ENCODE measurements around the gene DNAJC10. TPM values are rescaled to one million over a fixed set of nuclear protein-coding genes. Genes with fewer than 3 reads are reported as not detected.
"Not testable (repeated sequence)": the region's sequence is repeated elsewhere in the genome, so short reads cannot be mapped to it uniquely, and the experiment has no call there.

Gene DNAJC10
- polyA plus RNA-seq, 4 donors = 5.1 to 108 (median 18.9) TPM

DNA sequence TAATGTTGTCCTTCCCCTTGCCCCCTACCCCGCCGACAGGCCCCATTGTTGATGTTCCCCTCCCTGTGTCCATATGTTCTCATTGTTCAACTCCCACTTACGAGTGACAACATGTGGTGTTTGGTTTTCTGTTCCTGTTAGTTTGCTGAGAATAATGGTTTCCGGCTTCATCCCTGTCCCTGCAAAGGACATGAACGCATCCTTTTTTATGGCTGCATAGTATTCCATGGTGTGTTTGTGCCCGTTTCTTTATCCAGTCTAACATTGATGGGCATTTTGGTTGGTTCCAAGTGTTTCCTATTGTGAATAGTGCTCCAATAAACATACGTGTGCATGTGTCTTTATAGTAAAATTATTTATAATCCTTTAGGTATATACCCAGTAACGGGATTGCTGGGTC is 65.0 kb downstream of the DNAJC10 start:
- H3K9me3 ChIP-seq (ENCODE audit: control insufficient read depth in 2 of 2, insufficient read depth in 1 of 2, low read depth in 1 of 2, low read length in 1 of 2); H3K27ac ChIP-seq (ENCODE audit: low read depth in 1 of 3, low read length in 2 of 3); FAIRE-seq; H3K4me1 ChIP-seq (ENCODE audit: control insufficient read depth in 3 of 3, insufficient read depth in 2 of 3, low read depth in 1 of 3, low read length in 2 of 3); H3K27me3 ChIP-seq (ENCODE audit: control insufficient read depth in 3 of 3, insufficient read depth in 3 of 3, low read length in 3 of 3); H3K4me3 ChIP-seq (ENCODE audit: low read depth in 1 of 3, low read length in 3 of 3); DNase-seq; H3K36me3 ChIP-seq (ENCODE audit: control insufficient read depth in 3 of 3, insufficient read depth in 2 of 3, low read depth in 1 of 3, low read length in 3 of 3): not testable (repeated sequence)
- WGBS, 3 donors = 96 to 100% (median 98%) methylated on average over 8 of the region's 8 CpGs

- not testable (repeated sequence) for H3K9me3 ChIP-seq (ENCODE audit: control insufficient read depth in 2 of 2, insufficient read depth in 1 of 2, low read depth in 1 of 2, low read length in 1 of 2); H3K27me3 ChIP-seq (ENCODE audit: control insufficient read depth in 3 of 3, insufficient read depth in 3 of 3, low read length in 3 of 3); FAIRE-seq; H3K4me1 ChIP-seq (ENCODE audit: control insufficient read depth in 3 of 3, insufficient read depth in 2 of 3, low read depth in 1 of 3, low read length in 2 of 3); H3K36me3 ChIP-seq (ENCODE audit: control insufficient read depth in 3 of 3, insufficient read depth in 2 of 3, low read depth in 1 of 3, low read length in 3 of 3); H3K27ac ChIP-seq (ENCODE audit: low read depth in 1 of 3, low read length in 2 of 3); H3K4me3 ChIP-seq (ENCODE audit: low read depth in 1 of 3, low read length in 3 of 3); DNase-seq
- 79 to 87% (median 84%) methylated on average over 3 of the region's 3 CpGs for WGBS, 3 donors
Measured at GRCh38 chr2:182782686-182783085, 66.6 kb downstream of the DNAJC10 start.

- Histone ChIP-seq H3K27ac (ENCODE audit: low read depth in 1 of 3, low read length in 2 of 3) (no peak overlapping the region), H3K9me3 (ENCODE audit: control insufficient read depth in 2 of 2, insufficient read depth in 1 of 2, low read depth in 1 of 2, low read length in 1 of 2) (peaks cover 0 to 6% of the 10 kb centered on the region in 2 donors), H3K4me1 (ENCODE audit: control insufficient read depth in 3 of 3, insufficient read depth in 2 of 3, low read depth in 1 of 3, low read length in 2 of 3) (no peaks in the 10 kb centered on the region), H3K36me3 (ENCODE audit: control insufficient read depth in 3 of 3, insufficient read depth in 2 of 3, low read depth in 1 of 3, low read length in 3 of 3) (peaks cover 0 to 10% (median 0%) of the 10 kb centered on the region in 3 donors), H3K27me3 (ENCODE audit: control insufficient read depth in 3 of 3, insufficient read depth in 3 of 3, low read length in 3 of 3) (no peaks in the 10 kb centered on the region), H3K4me3 (ENCODE audit: low read depth in 1 of 3, low read length in 3 of 3) (no peak overlapping the region)
- DNase-seq = no peak
- FAIRE-seq = no peak
- WGBS, 3 donors = 87 to 93% (median 93%) methylated on average over 4 of the region's 4 CpGs
Measured at GRCh38 chr2:182784058-182784706, 68.1 kb downstream of the DNAJC10 start.

DNA sequence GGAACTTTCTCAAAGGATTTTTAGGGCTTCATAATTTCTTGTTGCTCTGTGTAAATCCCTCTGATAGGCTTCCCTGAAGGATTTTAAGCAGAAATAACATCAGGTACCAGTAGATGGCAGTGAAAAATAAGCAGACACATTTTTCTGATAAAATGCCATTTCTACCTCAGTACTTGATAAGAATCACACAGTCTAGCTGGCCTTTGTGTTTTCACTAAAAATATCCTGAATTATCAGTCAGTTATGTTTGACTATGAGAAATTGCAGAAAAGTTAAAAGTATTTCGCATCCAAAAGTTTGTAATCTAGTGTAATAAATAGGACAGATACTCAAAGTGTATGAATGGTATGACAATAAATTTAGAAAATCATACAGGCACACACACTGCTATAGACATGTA is 68.7 kb downstream of the DNAJC10 start:
- H3K36me3 ChIP-seq (ENCODE audit: control insufficient read depth in 3 of 3, insufficient read depth in 2 of 3, low read depth in 1 of 3, low read length in 3 of 3) = peaks cover 0 to 7% (median 0%) of the 10 kb centered on the region in 3 donors
- 80 to 89% (median 86%) methylated on average over 1 of the region's 1 CpG for WGBS, 3 donors
- FAIRE-seq = no peak
- no peaks in the 10 kb centered on the region for H3K27me3 ChIP-seq (ENCODE audit: control insufficient read depth in 3 of 3, insufficient read depth in 3 of 3, low read length in 3 of 3)
- DNase-seq = peak; percentile 7 to 45
- no peaks in the 10 kb centered on the region for H3K4me1 ChIP-seq (ENCODE audit: control insufficient read depth in 3 of 3, insufficient read depth in 2 of 3, low read depth in 1 of 3, low read length in 2 of 3)
- no peak overlapping the region for H3K27ac ChIP-seq (ENCODE audit: low read depth in 1 of 3, low read length in 2 of 3)
- no peak overlapping the region for H3K4me3 ChIP-seq (ENCODE audit: low read depth in 1 of 3, low read length in 3 of 3)
- H3K9me3 ChIP-seq (ENCODE audit: control insufficient read depth in 2 of 2, insufficient read depth in 1 of 2, low read depth in 1 of 2, low read length in 1 of 2) = peaks cover 0 to 6% of the 10 kb centered on the region in 2 donors

GRCh38 chr2:182792441-182792840 is 76.4 kb downstream of the DNAJC10 start:
- DNase-seq (no peak), FAIRE-seq (no peak)
- Histone ChIP-seq H3K4me1 (ENCODE audit: control insufficient read depth in 3 of 3, insufficient read depth in 2 of 3, low read depth in 1 of 3, low read length in 2 of 3) (no peaks in the 10 kb centered on the region), H3K9me3 (ENCODE audit: control insufficient read depth in 2 of 2, insufficient read depth in 1 of 2, low read depth in 1 of 2, low read length in 1 of 2) (no peaks in the 10 kb centered on the region), H3K27me3 (ENCODE audit: control insufficient read depth in 3 of 3, insufficient read depth in 3 of 3, low read length in 3 of 3) (no peaks in the 10 kb centered on the region), H3K36me3 (ENCODE audit: control insufficient read depth in 3 of 3, insufficient read depth in 2 of 3, low read depth in 1 of 3, low read length in 3 of 3) (no peaks in the 10 kb centered on the region), H3K4me3 (ENCODE audit: low read depth in 1 of 3, low read length in 3 of 3) (no peak overlapping the region), H3K27ac (ENCODE audit: low read depth in 1 of 3, low read length in 2 of 3) (no peak overlapping the region)
- 83 to 97% (median 92%) methylated on average over 2 of the region's 2 CpGs for WGBS, 3 donors

DNA sequence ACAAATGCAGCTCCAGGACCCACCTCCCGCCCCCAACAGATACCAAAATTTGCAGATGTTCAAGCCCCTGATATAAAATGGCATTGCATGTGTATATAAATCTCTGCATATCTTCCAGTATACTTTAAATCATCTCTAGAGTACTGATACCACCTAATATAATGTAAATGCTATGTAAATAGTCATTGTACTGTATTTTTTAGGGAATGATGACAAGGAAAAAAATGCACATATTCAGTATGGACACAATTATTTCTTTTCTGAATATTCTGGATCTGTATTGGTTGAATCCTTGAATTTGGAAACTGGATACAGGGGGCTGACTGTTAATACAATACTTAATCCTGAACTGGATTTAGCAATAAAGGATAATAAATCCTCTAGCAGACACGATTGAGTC is 82.7 kb downstream of the DNAJC10 start:
- Histone ChIP-seq H3K4me1 (ENCODE audit: control insufficient read depth in 3 of 3, insufficient read depth in 2 of 3, low read depth in 1 of 3, low read length in 2 of 3) (no peaks in the 10 kb centered on the region), H3K9me3 (ENCODE audit: control insufficient read depth in 2 of 2, insufficient read depth in 1 of 2, low read depth in 1 of 2, low read length in 1 of 2) (no peaks in the 10 kb centered on the region), H3K27ac (ENCODE audit: low read depth in 1 of 3, low read length in 2 of 3) (no peak overlapping the region), H3K27me3 (ENCODE audit: control insufficient read depth in 3 of 3, insufficient read depth in 3 of 3, low read length in 3 of 3) (no peaks in the 10 kb centered on the region), H3K36me3 (ENCODE audit: control insufficient read depth in 3 of 3, insufficient read depth in 2 of 3, low read depth in 1 of 3, low read length in 3 of 3) (no peaks in the 10 kb centered on the region), H3K4me3 (ENCODE audit: low read depth in 1 of 3, low read length in 3 of 3) (no peak overlapping the region)
- 57 to 75% (median 63%) methylated on average over 2 of the region's 2 CpGs for WGBS, 3 donors
- FAIRE-seq = no peak
- no peak for DNase-seq

- Histone ChIP-seq H3K4me3 (ENCODE audit: low read depth in 1 of 3, low read length in 3 of 3) (no peak overlapping the region), H3K4me1 (ENCODE audit: control insufficient read depth in 3 of 3, insufficient read depth in 2 of 3, low read depth in 1 of 3, low read length in 2 of 3) (no peaks in the 10 kb centered on the region), H3K27ac (ENCODE audit: low read depth in 1 of 3, low read length in 2 of 3) (no peak overlapping the region), H3K36me3 (ENCODE audit: control insufficient read depth in 3 of 3, insufficient read depth in 2 of 3, low read depth in 1 of 3, low read length in 3 of 3) (no peaks in the 10 kb centered on the region), H3K9me3 (ENCODE audit: control insufficient read depth in 2 of 2, insufficient read depth in 1 of 2, low read depth in 1 of 2, low read length in 1 of 2) (no peaks in the 10 kb centered on the region), H3K27me3 (ENCODE audit: control insufficient read depth in 3 of 3, insufficient read depth in 3 of 3, low read length in 3 of 3) (no peaks in the 10 kb centered on the region)
- DNase-seq (no peak), FAIRE-seq (no peak)
- 73 to 80% (median 80%) methylated on average over 5 of the region's 5 CpGs for WGBS, 3 donors
Measured at GRCh38 chr2:182804128-182804527, 88.1 kb downstream of the DNAJC10 start.

DNA sequence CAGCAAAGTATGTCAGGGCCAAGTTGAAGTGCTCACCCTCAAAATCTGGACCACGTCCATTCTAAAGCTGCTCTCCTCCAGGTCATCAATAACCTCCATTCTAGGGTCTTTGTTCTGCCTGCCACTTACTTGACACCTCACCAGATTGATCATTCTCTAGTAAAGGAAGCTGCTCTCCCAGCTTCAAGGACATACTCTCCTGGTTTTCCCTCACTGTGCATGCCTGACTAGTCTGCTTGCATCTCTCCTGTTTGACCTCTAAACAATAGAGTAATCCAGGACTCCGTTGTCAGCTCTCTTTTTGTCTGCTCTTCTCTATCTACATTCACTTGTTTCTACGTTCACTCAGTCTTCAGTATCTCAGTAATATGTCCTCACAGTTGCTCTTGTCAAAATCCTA is 91.3 kb downstream of the DNAJC10 start:
- Histone ChIP-seq H3K27me3 (ENCODE audit: control insufficient read depth in 3 of 3, insufficient read depth in 3 of 3, low read length in 3 of 3) (no peaks in the 10 kb centered on the region), H3K27ac (ENCODE audit: low read depth in 1 of 3, low read length in 2 of 3) (no peak overlapping the region), H3K4me3 (ENCODE audit: low read depth in 1 of 3, low read length in 3 of 3) (no peak overlapping the region), H3K4me1 (ENCODE audit: control insufficient read depth in 3 of 3, insufficient read depth in 2 of 3, low read depth in 1 of 3, low read length in 2 of 3) (no peaks in the 10 kb centered on the region), H3K9me3 (ENCODE audit: control insufficient read depth in 2 of 2, insufficient read depth in 1 of 2, low read depth in 1 of 2, low read length in 1 of 2) (no peaks in the 10 kb centered on the region), H3K36me3 (ENCODE audit: control insufficient read depth in 3 of 3, insufficient read depth in 2 of 3, low read depth in 1 of 3, low read length in 3 of 3) (no peaks in the 10 kb centered on the region)
- no peak for DNase-seq
- no peak for FAIRE-seq
- WGBS, 3 donors = 62 to 74% (median 74%) methylated on average over 3 of the region's 3 CpGs

DNA sequence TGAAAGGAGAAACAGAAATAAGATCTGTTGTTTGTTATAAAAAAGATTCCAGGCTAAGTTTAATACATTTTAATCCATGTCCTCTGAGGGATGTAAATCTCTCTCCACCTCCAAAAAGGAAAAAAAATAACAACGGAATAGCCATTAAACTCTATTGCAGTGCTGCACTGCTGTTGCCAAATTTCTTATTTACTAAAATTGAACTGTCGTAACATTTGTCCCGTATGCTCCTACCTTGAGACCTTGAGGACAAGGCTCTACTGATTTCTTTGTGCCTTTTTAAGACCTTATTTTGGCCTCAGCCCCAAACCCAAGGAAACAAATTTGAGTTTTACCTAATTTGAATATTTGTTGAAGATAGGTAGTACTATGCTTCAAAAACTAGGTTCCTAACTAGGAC is 94.0 kb downstream of the DNAJC10 start:
- Histone ChIP-seq H3K27ac (ENCODE audit: low read depth in 1 of 3, low read length in 2 of 3) (no peak overlapping the region), H3K4me1 (ENCODE audit: control insufficient read depth in 3 of 3, insufficient read depth in 2 of 3, low read depth in 1 of 3, low read length in 2 of 3) (no peaks in the 10 kb centered on the region)

More for the DNA sequence above, 94.0 kb downstream of the DNAJC10 start:
- Histone ChIP-seq H3K9me3 (ENCODE audit: control insufficient read depth in 2 of 2, insufficient read depth in 1 of 2, low read depth in 1 of 2, low read length in 1 of 2) (no peaks in the 10 kb centered on the region), H3K36me3 (ENCODE audit: control insufficient read depth in 3 of 3, insufficient read depth in 2 of 3, low read depth in 1 of 3, low read length in 3 of 3) (no peaks in the 10 kb centered on the region), H3K27me3 (ENCODE audit: control insufficient read depth in 3 of 3, insufficient read depth in 3 of 3, low read length in 3 of 3) (no peaks in the 10 kb centered on the region), H3K4me3 (ENCODE audit: low read depth in 1 of 3, low read length in 3 of 3) (no peak overlapping the region)
- FAIRE-seq = no peak
- 78 to 88% (median 84%) methylated on average over 3 of the region's 3 CpGs for WGBS, 3 donors
- no peak for DNase-seq
